ENCODE measurements around the gene ZFAND6.

The ZFAND6 gene

DNA sequence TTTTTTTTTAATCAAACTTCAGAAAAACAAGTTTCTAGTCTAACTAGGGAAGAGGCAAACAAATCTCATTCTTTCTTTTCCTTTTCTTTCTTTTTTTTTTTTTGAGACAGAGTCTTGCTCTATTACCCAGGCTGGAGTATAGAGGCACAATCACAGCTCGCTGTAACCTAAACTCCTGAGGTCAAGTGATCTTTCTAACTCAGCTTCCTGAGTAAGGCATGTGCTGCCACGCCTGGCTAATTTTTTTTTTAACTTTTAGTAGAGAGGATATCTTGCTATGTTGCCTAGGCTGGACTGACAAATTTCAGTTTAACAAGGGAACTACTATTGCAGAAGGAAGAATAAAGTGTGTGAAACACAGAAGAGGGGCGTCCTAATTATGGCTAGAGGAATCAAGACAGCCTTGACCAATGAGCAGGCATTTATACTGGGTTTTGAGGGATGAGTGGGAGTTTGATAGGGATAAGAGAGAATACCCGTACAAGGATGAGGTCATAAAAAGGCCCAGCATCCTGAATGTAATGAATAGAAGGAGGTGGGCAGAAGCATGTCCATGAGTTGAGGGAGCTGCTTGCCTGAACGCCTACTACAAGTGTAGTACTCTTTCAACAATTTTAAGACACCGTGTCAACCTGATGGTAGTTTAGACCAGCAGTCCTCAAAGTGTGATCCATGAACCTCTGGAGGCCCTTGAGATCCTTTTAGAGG, 6.7 kb upstream of the ZFAND6 start:
- no peak for DNase-seq (ENCODE audit: low spot score)

DNA sequence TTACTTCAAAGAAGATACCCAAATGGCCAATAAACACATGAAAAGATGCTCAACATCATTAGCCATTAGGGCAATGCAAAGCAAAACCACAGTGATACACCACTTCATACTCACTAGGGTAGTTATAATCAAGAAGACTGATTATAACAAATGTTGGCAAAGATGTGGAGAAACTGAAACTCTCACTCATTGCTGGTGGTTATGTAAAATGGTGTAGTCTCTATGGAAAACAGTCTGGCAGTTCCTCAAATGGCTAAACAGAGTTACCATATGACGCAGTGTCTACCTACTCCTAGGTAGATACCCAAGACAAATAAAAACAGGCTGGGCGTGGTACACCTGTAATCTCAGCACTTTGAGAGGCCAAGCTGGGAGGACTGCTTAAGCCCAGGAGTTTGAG, 3.5 kb upstream of the ZFAND6 start:
- no peak for DNase-seq (ENCODE audit: low spot score)

DNA sequence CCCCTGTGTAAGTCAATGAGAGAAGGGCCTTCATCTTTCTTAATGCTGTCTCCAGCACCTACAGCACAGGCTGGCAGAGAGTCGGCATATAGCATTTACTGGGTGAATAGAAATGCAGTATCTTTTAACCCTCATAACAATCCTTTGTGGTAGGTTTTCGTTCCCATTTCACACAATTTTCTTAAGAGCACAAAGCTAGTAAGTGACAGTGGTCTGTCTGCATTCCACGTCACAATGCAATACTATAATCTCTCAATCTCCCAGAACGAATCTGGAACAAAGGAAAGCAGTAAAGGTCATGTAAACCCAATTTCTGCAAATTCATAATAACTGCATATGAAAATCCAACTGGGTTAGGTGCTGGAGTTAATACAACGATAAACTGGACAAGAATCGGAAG, 1.4 kb upstream of the ZFAND6 start:
- no peak for DNase-seq (ENCODE audit: low spot score)

DNA sequence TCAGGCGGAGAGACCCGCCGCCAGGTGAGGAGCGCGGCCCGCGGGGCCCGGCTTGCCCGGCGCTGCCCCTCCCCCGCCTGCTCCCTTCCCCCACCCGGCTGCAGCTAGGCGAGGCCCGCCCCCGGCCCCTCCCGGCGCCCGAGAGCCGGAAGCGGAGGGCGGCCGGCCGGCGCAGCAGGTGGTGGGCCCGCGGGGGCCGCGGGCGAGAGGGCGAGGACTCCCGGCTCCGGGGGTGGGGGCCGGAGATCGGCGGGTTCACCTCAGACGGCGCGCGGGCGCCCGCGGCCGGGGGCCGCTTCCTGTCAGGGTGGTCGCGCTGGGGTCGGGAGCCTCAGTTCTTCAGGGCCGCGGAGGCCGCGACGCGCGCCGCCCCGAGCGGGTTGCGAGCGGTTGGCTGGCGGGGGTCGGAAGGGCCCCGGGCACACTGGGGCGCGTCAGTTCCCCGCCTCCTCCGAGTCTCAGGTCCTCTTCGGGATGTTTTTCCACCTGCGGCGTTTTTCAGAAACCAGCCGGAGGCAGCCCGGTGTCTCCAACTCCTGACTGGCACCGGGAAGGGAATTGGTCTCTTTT, 395 bp downstream of the ZFAND6 start:
- DNase-seq (ENCODE audit: low spot score) = peak; percentile 83

DNA sequence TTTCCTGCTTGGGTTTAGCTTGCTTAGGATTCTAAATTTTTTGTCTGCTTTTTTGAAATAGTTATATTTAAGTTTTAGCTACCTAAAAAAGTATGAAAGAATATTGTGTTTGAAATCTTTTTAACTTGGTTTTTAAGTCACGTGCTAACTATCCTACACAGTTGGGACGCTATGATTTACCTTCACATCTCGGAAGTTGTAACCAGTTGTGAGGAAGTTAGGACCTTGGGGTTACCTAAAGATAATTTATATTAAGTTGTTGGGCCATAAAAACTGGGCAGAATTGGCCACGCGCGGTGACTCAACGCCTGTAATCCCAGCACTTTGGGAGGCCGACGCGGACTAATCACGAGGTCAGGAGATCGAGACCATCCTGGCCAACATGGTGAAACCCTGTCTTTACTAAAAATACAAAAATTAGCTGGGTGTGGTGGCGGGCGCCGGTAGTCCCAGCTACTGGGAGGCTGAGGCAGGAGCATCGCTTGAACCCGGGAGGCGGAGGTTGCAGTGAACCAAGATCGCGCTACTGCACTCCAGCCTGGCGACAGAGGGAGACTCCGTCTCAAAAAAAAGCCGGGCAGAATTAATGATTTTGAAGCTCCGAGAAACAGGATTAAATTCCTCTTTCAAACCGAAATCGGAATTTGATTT, 1.0 kb downstream of the ZFAND6 start:
- DNase-seq (ENCODE audit: low spot score) = peak; percentile 19

DNA sequence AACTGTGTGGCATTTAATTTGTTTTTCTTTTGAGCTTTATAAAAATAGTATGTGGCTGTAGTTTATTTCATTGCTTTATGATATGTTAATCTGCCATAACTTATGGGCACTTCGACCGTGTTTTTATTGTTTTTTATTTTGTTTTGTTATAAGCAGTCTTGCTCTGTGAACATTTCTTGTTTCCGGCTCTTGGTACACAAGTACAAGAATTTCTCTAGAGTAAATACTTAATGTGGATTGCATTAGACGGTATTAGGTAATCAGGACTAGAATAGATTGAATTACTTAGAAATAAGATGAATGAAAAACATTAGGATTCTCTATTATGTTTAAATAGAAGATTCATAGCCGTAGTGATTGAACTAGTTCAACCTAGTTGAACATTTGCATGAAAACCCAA, 2.1 kb downstream of the ZFAND6 start:
- DNase-seq (ENCODE audit: low spot score) = no peak

DNA sequence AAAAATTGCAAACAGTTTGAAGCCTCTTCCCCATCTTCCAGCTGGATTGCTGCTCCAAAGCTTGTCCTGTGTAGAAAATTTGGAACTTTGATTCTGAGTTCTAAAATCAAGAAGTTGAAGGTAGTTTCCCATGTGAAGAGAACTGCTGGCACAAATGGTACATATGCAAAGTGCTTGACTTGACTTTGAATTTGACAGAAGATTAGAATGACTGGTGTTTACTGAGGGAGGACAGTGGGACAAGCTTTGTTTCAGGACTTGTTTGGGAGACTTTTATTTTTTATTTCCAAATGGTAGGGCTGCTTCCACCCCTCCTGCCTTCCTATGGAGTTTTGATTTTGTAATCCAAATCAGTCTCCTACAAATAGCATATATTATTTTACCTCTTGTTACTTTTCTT, 7.4 kb downstream of the ZFAND6 start:
- no peak for DNase-seq (ENCODE audit: low spot score)

DNA sequence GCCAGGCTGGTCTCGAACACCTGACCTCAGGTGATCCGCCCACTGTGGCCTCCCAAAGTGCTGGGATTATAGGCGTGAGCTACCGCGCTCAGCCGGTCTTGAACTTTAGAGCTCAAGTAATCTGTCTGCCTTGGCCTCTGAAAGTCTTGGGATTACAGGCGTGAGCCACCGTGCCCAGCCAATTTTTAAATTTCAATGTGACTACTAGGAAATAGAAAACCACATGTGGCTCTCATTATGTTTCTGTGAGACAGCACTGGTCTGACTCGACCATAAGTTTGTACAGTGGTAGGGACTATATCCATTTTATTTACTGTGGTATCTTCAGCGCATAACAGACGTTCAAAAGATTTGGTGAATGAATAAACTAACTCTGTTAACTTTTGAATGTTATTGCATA, 9.1 kb downstream of the ZFAND6 start:
- DNase-seq (ENCODE audit: low spot score) = peak; percentile 20

DNA sequence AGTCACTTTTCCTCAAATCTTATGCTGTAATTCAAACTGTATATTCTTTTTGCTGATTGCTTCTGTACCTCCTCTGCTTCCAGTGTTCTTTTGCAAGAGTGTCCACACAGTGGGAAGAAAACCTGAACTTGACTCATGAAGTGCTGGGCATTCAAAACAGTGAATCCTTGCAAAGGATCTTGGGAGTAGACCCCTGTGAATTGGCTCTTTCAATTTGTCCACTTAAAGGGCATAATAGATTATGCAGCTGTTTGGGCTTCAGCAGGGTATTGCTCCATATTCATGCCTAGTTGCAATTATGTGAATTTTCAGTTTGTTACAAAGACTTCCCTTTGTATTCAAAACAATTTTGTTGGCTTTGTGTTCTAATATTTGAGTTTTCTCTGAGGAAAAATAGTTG, 11.4 kb downstream of the ZFAND6 start:
- DNase-seq (ENCODE audit: low spot score) = no peak

DNA sequence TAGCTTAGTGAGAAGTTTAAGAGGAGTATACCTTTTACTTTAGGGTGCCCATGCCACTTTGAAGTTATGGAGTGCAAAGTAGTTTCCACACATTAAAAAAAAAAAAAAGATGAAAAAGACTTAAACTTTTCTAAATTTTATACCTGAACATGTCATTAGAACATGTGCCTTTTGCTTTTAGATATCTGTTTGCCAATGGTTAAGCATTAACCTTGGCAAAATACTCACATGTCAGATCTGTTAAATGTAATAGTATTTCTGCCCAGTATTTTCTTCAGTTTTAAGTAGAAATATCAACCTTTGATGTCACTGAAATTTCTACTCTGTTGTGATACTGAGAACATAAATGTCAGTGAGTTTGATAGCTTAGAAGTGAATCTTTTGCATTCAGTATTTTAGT, 12.2 kb downstream of the ZFAND6 start:
- DNase-seq (ENCODE audit: low spot score) = no peak

DNA sequence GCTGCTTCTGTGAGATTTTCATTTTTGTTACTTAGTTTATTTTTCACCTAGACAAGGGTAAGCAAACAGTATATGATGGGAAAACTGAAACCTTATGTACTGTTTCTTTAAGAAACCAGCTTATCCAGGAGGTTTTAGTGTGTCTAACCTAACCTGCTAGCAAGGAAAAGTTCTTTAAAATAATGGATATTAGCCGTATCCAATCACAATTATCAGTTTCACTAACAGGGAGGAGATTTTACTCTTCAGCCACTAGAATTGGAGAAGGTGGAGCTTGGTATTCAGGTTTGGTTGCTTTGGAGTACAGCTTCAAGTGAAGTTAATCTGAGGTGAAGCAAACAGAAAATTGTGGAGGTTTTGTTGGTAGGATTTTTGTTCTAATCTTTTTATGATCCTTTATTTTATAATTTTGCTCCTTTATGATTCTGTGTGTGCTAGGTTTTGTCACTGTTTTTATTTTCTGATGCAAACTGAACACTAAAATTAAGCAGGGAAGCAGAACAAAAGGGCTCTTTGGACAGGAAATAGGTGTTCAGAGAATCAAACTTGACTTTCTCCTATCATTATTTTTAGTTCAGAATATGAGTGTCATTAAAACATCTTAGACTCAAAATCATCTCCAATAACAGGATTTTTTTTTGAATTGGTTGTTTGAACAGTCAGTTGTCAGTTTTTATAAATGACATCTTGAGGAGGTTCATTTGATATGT, 13.0 kb downstream of the ZFAND6 start:
- peak; percentile 50 for DNase-seq (ENCODE audit: low spot score)

DNA sequence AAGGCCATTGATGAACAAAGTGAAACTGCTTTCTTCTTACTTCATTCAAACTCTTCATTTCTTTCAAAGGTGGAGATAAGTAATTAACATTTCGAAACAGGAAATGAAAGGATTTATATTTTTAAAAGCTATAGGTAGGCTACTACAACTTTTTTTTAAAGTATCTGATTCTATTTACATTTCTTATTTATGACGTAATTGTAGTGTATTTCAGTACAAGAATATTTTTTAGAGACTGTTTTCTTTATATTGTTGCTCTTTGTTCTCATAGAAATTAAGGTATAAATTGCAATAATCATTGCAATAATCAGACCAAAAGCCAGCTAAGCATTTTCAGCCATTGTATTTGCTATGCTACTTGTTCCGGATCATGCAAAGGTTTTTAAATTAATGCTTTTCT, 13.7 kb downstream of the ZFAND6 start:
- no peak for DNase-seq (ENCODE audit: low spot score)

DNA sequence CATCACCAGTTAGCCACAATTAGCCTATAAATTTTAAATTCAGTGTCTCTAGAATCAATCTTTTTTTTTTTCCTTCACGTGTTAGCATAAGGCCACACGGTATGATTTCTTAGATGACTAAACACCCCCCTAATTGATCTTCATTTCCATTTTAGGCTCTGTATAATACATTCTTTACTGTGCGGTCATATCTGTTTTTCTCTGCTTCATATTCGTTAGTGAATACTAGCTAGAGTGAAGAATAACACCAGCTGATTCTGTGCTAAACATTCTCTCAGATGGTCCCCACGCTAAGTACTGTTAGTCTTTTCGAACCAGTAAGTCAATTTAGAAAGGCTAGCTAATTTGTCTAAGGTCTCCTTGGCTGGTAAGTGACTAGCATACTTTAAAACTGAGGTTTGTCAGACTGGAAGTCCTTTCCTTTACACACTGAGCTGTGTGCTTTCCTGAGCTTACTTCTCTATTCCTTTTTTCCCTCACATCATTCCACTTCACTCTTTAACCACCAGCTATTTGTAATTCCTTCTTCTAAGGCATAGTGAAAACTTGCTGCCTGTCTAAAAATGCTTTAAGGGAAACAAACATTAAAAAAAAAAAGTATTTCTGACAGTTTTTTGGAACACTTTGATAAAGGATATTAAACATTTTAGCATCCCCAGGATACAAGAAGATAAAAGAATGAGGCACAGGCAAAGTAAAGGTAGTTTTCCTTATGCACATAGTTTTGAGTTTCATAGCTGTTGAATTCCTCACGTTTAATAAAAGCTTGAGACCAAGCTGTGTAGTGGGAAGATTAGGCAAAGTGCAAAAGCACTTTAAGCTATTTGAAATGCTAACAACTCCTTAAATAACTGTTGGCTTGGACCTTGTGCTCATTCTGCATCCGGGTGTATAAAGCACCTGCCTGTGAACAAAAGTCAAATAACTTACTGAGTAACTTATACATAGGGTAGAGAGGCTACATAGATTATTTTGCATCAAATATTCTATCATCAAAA, 17.1 kb downstream of the ZFAND6 start:
- no peak for DNase-seq (ENCODE audit: low spot score)

DNA sequence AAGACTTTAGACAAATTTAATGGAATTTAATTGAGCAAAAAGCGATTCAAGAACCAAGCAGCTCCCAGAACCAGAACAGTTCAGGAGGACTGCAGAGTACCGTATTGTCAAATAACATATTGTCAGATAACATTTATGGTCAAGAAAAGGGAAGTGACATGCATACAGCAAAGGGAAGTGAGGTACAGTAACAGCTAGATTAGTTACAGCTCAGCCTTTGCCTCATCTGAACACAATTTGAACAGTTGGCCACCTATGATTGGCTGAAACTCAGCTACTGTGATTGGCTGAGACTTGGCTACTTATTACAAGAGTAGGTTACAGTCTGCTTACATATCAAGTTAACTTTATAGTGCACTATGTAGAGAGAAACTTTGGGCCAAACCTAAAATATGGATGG, 21.9 kb downstream of the ZFAND6 start:
- no peak for DNase-seq (ENCODE audit: low spot score)

DNA sequence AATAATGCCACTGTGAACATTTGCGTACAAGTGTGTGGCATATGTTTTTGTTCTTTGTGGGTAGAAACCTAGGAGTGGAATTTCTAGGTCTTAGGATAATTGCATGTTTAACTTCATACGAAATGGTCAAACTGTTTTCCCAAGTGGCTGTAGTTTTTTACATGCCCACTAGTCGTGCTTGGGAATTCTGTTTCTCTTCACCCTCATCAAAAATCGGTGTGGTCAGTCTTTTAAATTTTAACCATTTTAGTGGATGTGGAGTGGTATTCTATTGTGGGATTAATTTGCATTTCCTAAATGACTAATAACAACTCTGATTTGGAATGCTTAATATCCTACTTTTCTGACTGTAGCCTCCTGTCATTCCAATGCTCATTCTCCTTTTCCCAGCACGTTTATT, 27.6 kb downstream of the ZFAND6 start:
- no peak for DNase-seq (ENCODE audit: low spot score)

DNA sequence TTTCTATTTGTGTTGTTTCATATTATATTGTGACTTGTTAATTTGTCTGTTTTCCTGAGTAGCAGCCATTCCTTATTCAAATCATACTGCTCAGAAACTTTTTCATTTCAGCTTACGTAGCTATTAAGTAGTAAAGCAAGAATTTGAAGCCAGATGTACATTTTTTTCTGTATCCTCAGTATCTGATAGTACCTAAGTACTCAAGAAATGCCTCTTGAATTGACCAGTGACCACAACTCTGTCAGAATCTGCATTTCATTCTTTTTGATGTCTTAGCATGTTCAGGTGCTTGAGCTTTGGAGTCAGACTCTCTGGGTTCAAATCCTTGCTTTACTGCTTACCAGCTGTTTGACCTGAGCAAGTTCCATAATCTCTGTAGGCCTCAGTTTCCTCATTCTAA, 30.6 kb downstream of the ZFAND6 start:
- DNase-seq (ENCODE audit: low spot score) = no peak

DNA sequence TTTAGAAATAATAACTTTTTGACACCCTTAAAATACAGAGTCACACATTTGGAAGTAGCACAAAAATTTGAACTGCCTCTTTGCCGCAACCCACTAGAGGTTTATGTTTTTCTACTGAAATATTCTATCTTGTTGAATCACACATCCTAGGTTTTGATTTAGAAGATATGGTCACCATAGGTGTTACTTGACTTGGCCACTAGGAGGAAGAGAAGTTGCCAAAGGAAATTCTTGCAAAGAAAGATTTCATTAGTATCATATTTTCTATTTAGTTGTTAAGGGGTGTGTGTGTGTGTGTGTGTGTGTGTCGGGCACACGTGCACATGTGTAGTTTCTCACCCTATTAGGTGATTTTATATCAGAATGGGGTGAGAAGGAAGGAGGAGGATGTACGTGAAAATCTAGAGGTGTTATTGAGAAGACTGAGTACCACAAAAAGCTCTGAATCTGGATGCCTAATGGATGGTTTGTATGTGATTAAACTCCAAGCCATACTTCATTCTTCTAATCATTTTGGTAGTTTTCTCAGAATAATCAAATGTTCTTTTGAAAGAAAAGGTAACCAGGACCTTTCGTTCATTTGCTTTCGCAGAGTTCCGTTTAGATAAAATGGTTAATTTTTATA, 31.5 kb downstream of the ZFAND6 start:
- no peak for DNase-seq (ENCODE audit: low spot score)

DNA sequence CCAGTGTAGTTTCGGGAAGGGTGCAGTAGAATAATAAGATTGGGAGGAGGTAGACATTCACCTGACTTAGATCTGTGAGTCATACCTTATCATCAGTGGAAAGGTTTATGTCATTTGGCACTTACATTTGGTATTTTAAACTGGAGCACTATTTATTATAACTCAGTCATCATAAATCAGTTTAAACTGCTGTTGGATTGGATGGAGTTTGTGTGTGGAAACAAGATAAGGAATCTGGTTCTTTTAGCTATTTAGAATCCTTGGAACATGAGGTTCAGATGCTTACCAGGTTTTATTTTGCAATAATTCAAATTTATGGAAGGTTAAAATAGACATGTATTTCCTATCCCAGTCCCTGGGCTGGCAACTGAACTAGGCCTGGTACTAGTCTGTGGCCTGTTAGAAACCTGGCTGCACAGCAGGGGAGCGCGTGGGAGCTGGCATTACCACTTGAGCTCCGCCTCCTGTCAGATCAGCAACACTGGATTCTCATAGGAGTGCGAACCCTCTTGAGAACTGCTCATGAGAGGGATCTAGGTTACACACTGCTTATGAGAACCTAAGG, 34.5 kb downstream of the ZFAND6 start:
- DNase-seq (ENCODE audit: low spot score) = no peak

DNA sequence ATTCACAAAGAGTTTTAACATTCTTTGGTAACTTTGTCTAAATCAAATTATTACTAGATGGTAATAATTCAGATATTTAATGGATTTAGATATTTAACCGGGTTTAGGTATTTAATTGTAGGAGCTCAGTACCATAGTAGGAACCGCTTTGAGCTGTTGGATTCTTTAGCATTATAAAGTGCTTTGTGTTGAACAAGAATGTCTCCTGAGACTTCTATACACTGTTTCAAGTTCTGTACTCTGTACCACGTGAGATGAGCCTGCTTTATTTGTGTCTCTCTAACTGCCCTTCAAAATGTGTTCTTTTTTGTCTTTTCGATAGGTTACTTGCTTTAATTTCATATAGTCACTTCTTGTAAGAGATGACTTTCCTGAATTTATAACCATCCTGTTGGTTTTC, 36.0 kb downstream of the ZFAND6 start:
- DNase-seq (ENCODE audit: low spot score) = no peak

DNA sequence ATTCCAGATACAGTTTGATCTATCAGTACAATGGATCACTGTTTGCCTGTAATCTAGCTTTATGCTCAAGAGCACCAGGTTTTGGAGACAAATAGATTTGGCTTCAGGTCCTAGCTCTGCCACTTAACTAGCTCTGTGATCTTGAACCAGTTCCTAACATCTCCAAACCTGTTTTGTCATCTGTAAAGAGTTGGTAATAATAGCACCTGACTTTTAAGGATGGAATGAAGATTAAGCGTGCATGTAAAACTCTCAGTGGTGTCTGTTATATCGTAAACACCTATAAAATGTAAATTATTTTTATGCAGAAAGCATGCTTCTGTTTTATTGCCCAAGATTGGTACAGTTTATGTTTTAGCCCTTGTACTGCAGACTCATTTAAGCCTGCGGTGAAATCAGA, 36.5 kb downstream of the ZFAND6 start:
- DNase-seq (ENCODE audit: low spot score) = no peak

DNA sequence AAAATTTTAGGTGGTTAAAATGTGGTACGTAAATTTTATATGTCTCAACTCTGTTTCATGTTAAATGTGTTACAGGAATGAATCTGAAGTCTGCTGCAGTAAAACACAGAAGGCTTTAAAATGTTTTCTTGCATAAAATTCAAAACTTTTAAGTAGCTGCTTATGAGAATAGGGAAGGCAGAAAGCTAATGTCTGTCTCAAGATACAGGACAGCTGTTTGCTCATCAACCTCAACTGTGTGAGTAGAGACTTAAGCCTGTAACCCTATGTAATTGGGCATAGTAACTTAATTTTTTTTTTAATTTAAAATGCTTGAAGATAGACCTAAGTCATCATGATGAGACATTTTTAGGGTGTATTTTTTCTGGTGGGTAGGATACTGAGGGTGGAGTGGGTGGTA, 38.9 kb downstream of the ZFAND6 start:
- no peak for DNase-seq (ENCODE audit: low spot score)

Measured in AG08396 (cell line).